Measurements from ENCODE around the gene DPF1. TPM values are rescaled to one million over a fixed set of nuclear protein-coding genes. Genes with fewer than 3 reads are reported as not detected.

Gene DPF1
- total and polyA plus RNA-seq, 2 donors from 2014 or later, result not detected

DNA sequence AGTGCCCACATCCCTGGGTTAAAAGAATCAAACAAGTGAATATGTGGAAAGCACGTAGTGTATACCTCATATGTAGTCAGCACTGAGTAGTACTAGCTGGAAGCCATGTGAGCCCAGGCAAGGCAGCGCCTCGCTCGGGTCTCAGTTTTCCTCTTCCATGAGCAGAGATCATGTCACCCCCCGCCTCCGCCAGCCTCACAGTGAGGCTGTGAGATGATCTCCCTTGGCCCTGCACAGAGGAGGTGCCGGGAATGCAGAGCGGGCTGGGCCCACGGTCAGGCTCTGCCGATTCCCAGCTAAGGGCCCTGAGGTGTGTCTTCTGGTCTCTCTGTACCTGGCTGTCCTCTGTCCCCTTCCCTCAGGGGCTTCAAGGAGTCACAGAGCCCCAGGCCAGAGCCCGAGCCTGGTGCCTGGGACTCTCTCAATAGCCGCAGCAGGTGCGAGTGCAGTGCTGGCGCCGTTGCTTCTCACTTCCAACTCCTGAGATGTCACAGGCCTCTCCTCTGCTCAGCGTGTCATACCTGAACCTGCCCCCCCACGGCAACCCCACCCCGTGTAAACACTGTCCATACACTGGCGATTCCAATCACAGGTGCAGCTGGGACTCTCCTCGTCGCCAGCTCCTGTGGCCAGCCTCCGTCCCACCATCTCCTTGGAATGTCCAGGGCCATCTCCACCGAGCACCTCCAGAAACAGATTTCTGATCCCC is 26.9 kb downstream of the DPF1 start:
- no peak overlapping the region for H3K4me3 ChIP-seq (ENCODE audit: low read length in 3 of 3)
- no peak for TF ChIP-seq CTCF (IDR thresholded peaks at IDR 0.05; ENCODE audit: borderline replicate concordance, extremely low read depth, insufficient read depth)
- intact Hi-C loops (cut with DNase I), result no loop called here
- H3K36me3 ChIP-seq (ENCODE audit: control insufficient read depth in 2 of 3, insufficient read depth in 3 of 3, low read length in 3 of 3), result peaks cover 0 to 8% (median 3%) of the 10 kb centered on the region in 3 donors
- no peak for FAIRE-seq
- no peaks in the 10 kb centered on the region for H3K9me3 ChIP-seq (ENCODE audit: control insufficient read depth in 2 of 3, insufficient read depth in 1 of 3, low read length in 3 of 3)
- no peak overlapping the region for H3K27ac ChIP-seq (ENCODE audit: low read depth in 2 of 2, low read length in 2 of 2)
- peak in 1 of 5 donors; percentile 50 for DNase-seq
- no peaks in the 10 kb centered on the region for H3K27me3 ChIP-seq (ENCODE audit: control insufficient read depth, insufficient read depth, low read length)
- H3K9ac ChIP-seq (ENCODE audit: low read length in 3 of 3), result no peak overlapping the region
- H3K4me1 ChIP-seq (ENCODE audit: control insufficient read depth in 2 of 3, insufficient read depth in 2 of 3, low read depth in 1 of 3, low read length in 3 of 3), result no peaks in the 10 kb centered on the region

DNA sequence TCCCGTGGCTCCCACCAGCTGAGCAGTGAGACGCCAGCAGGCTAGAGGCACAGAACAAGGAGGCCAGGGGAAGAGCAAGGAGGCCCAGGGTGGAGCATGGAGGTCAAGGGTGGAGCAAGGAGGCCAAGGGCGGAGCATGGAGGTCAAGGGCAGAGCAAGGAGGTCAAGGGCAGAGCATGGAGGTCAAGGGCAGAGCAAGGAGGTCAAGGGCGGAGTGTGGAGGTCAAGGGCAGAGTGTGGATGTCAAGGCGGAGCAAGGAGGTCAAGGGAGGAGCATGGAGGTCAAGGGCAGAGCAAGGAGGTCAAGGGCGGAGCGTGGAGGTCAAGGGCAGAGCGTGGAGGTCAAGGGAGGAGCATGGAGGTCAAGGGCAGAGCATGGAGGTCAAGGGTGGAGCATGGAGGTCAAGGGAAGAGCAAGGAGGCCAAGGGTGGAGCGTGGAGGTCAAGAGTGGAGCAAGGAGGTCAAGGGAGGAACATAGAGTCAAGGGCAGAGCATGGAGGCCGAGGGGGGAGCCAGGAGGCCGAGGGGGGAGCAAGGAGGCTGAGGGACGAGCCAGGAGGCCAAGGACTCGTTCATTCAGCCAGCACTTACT is 27.7 kb downstream of the DPF1 start:
- H3K4me1 ChIP-seq (ENCODE audit: control insufficient read depth in 2 of 3, insufficient read depth in 2 of 3, low read depth in 1 of 3, low read length in 3 of 3), result no peaks in the 10 kb centered on the region
- no peak overlapping the region for H3K4me3 ChIP-seq (ENCODE audit: low read length in 3 of 3)
- peaks cover 0 to 8% (median 0%) of the 10 kb centered on the region in 3 donors for H3K36me3 ChIP-seq (ENCODE audit: control insufficient read depth in 2 of 3, insufficient read depth in 3 of 3, low read length in 3 of 3)
- no peaks in the 10 kb centered on the region for H3K9me3 ChIP-seq (ENCODE audit: control insufficient read depth in 2 of 3, insufficient read depth in 1 of 3, low read length in 3 of 3)
- no peak for DNase-seq
- intact Hi-C loops (cut with DNase I), result no loop called here
- TF ChIP-seq CTCF (IDR thresholded peaks at IDR 0.05; ENCODE audit: borderline replicate concordance, extremely low read depth, insufficient read depth), result no peak
- FAIRE-seq, result no peak
- H3K27ac ChIP-seq (ENCODE audit: low read depth in 2 of 2, low read length in 2 of 2), result no peak overlapping the region
- no peaks in the 10 kb centered on the region for H3K27me3 ChIP-seq (ENCODE audit: control insufficient read depth, insufficient read depth, low read length)
- no peak overlapping the region for H3K9ac ChIP-seq (ENCODE audit: low read length in 3 of 3)

DNA sequence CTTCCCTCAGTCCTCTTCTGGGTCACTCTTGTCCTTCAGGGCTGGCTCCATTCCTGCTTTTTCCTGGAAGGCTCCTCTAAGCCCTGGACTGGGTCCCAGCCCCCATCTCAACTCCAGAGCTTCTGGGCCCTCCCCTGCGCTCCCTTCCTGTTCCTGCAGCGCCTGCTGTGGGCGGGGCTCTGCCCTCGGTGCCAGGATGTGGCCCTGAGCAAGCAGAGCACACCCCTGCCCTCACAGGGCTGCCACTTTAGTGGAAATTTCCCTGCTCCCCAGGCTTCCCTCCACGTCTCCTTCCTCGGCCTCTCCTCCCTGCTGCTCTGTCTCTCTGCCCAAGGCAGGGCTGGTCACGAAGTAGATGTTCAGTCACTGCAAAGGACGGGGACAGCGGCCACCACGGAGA is 28.8 kb downstream of the DPF1 start:
- no peak for TF ChIP-seq CTCF (IDR thresholded peaks at IDR 0.05; ENCODE audit: borderline replicate concordance, extremely low read depth, insufficient read depth)
- Histone ChIP-seq H3K9ac (ENCODE audit: low read length in 3 of 3) (no peak overlapping the region), H3K9me3 (ENCODE audit: control insufficient read depth in 2 of 3, insufficient read depth in 1 of 3, low read length in 3 of 3) (no peaks in the 10 kb centered on the region), H3K4me1 (ENCODE audit: control insufficient read depth in 2 of 3, insufficient read depth in 2 of 3, low read depth in 1 of 3, low read length in 3 of 3) (no peaks in the 10 kb centered on the region), H3K36me3 (ENCODE audit: control insufficient read depth in 2 of 3, insufficient read depth in 3 of 3, low read length in 3 of 3) (peaks cover 0 to 8% (median 0%) of the 10 kb centered on the region in 3 donors), H3K4me3 (ENCODE audit: low read length in 3 of 3) (no peak overlapping the region), H3K27me3 (ENCODE audit: control insufficient read depth, insufficient read depth, low read length) (no peaks in the 10 kb centered on the region), H3K27ac (ENCODE audit: low read depth in 2 of 2, low read length in 2 of 2) (no peak overlapping the region)
- FAIRE-seq (no peak), DNase-seq (no peak)
- intact Hi-C loops (cut with DNase I), result no loop called here
